ENCODE data around the gene RPL38.

DNA sequence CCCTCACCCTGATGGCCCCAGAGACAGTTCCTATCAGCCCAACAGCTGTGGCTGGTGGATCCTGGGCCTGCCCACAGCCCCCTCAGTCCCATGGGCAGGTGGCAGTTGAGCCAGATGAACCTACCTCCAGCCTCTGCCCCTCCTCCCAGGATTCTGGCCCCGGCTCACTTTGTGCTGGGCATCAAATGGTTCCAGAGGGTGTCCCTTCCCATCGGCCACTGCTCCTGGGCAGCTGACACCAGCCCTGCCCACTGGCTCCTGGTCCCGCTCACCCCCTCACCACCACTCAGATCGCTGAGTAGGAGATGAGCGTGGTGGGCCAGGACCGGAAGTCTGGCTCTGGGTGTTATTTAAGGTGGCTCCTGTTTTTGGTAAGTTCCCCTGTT is 11.9 kb downstream of the RPL38 start:
- TF ChIP-seq, protein P1, sequence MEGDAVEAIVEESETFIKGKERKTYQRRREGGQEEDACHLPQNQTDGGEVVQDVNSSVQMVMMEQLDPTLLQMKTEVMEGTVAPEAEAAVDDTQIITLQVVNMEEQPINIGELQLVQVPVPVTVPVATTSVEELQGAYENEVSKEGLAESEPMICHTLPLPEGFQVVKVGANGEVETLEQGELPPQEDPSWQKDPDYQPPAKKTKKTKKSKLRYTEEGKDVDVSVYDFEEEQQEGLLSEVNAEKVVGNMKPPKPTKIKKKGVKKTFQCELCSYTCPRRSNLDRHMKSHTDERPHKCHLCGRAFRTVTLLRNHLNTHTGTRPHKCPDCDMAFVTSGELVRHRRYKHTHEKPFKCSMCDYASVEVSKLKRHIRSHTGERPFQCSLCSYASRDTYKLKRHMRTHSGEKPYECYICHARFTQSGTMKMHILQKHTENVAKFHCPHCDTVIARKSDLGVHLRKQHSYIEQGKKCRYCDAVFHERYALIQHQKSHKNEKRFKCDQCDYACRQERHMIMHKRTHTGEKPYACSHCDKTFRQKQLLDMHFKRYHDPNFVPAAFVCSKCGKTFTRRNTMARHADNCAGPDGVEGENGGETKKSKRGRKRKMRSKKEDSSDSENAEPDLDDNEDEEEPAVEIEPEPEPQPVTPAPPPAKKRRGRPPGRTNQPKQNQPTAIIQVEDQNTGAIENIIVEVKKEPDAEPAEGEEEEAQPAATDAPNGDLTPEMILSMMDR (IDR thresholded peaks at IDR 0.05) = no peak
- no peak for TF ChIP-seq POLR2A (IDR thresholded peaks at IDR 0.05)

Data from right lobe of liver (tissue), 4 donors.